ENCODE data around the gene MED31. TPM values are rescaled to one million over a fixed set of nuclear protein-coding genes. Genes with fewer than 3 reads are reported as not detected.
"Not testable (repeated sequence)": the region's sequence is repeated elsewhere in the genome, so short reads cannot be mapped to it uniquely, and the experiment has no call there.

Gene MED31
- total RNA-seq, 6 experiments from 2014 or later, result 19.5 to 23.9 (median 20.0) TPM

DNA sequence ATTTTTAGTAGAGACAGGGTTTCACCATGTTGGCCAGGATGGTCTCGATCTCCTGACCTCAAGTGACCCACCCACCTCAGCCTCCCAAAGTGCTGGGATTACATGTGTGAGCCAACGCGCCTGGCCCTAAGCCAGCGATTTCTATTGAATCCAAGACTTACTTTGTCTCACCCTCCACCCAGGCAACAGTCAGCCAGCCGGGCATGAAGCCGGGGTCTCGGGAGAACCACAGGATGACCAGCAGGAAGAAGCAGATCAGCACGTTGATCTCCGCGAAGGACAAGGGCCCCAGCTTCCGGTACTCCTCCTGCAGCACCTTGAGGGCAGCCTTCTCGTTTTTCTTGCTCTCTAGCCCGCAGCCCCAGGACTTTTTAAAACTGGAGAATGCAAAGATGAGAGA, 44.2 kb upstream of the MED31 start:
- no peaks in the 10 kb centered on the region for H3K9me3 Mint-ChIP-seq
- no peak for DNase-seq
- no peaks in the 10 kb centered on the region for H3K36me3 Mint-ChIP-seq (ENCODE audit: low read depth)
- H3K4me1 Mint-ChIP-seq (ENCODE audit: low read depth), result no peaks in the 10 kb centered on the region
- no peak overlapping the region for H3K4me3 Mint-ChIP-seq
- H3K27me3 Mint-ChIP-seq (ENCODE audit: insufficient read depth), result peaks cover 45% of the 10 kb centered on the region
- H3K27ac Mint-ChIP-seq, result no peak overlapping the region
- TF ChIP-seq, protein P1, sequence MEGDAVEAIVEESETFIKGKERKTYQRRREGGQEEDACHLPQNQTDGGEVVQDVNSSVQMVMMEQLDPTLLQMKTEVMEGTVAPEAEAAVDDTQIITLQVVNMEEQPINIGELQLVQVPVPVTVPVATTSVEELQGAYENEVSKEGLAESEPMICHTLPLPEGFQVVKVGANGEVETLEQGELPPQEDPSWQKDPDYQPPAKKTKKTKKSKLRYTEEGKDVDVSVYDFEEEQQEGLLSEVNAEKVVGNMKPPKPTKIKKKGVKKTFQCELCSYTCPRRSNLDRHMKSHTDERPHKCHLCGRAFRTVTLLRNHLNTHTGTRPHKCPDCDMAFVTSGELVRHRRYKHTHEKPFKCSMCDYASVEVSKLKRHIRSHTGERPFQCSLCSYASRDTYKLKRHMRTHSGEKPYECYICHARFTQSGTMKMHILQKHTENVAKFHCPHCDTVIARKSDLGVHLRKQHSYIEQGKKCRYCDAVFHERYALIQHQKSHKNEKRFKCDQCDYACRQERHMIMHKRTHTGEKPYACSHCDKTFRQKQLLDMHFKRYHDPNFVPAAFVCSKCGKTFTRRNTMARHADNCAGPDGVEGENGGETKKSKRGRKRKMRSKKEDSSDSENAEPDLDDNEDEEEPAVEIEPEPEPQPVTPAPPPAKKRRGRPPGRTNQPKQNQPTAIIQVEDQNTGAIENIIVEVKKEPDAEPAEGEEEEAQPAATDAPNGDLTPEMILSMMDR (IDR thresholded peaks at IDR 0.05), result no peak

DNA sequence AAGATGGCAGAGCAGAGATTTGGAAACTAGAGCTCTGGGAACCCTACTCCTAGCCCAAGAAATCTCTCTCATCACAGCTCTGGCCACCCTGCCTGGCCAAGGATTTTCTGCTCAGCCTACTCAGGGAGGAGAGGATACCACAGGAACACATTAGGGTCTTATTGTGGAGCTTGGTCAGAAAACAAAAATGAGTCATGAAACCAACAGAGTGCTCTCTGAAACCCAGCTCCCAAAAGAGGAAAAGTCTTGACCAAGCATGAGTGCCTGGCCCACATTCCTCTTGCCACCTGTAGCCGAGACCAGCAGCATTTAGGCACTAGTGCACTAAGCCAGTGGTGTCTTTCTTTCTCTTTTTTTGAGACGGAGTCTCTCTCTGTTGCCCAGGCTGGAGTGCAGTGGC, 43.6 kb upstream of the MED31 start:
- no peaks in the 10 kb centered on the region for H3K4me1 Mint-ChIP-seq (ENCODE audit: low read depth)
- no peak for DNase-seq
- no peak overlapping the region for H3K27ac Mint-ChIP-seq
- TF ChIP-seq, protein P1 (IDR thresholded peaks at IDR 0.05), result no peak
- no peaks in the 10 kb centered on the region for H3K36me3 Mint-ChIP-seq (ENCODE audit: low read depth)
- H3K9me3 Mint-ChIP-seq, result no peaks in the 10 kb centered on the region
- H3K4me3 Mint-ChIP-seq, result no peak overlapping the region
- peaks cover 41% of the 10 kb centered on the region for H3K27me3 Mint-ChIP-seq (ENCODE audit: insufficient read depth)

DNA sequence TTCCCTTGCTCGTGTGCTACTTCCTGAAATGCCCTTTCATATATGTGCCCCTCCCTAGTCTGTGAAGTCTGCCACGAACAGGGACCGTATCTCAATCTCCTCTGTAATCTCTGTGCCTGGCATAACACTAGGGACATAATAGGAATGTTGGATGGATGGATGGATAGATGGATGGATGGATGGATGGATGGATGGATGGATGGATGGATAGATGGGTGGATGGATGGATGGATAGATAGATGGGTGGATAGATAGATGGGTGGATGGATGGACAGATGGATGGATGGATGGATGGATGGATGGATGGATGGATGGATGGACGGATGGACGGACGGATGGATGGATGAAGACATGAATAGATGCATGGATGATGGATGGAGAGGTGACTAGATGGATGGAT, 40.6 kb upstream of the MED31 start:
- H3K9me3 Mint-ChIP-seq; DNase-seq; H3K27ac Mint-ChIP-seq; H3K36me3 Mint-ChIP-seq (ENCODE audit: low read depth); H3K4me1 Mint-ChIP-seq (ENCODE audit: low read depth); H3K4me3 Mint-ChIP-seq: not testable (repeated sequence)
- H3K27me3 Mint-ChIP-seq (ENCODE audit: insufficient read depth), result peaks cover 44% of the 10 kb centered on the region

DNA sequence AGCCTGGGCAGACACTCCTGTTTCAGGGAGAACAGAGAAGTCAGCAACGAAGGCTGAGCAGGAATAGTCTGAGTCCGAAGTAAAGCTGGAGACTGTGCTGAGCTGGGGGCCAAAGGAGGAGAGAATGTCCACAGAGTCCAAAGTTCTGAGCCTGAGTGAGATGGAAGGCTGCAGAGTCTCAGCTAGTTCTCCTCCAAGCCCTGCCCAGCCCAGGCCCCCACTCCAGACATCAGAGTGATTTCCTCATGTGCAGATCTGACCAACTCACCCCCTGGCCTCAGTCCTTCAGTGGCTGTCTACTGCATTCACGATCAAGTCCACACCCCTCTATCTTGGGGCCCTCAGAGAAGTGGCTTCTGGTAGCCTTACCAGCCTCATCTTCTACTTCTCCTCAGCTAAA, 40.1 kb upstream of the MED31 start:
- DNase-seq, result no peak
- H3K27ac Mint-ChIP-seq, result no peak overlapping the region
- H3K36me3 Mint-ChIP-seq (ENCODE audit: low read depth), result no peaks in the 10 kb centered on the region
- no peaks in the 10 kb centered on the region for H3K9me3 Mint-ChIP-seq
- TF ChIP-seq, protein P1 (IDR thresholded peaks at IDR 0.05), result no peak
- peaks cover 48% of the 10 kb centered on the region for H3K27me3 Mint-ChIP-seq (ENCODE audit: insufficient read depth)
- no peaks in the 10 kb centered on the region for H3K4me1 Mint-ChIP-seq (ENCODE audit: low read depth)
- H3K4me3 Mint-ChIP-seq, result no peak overlapping the region

DNA sequence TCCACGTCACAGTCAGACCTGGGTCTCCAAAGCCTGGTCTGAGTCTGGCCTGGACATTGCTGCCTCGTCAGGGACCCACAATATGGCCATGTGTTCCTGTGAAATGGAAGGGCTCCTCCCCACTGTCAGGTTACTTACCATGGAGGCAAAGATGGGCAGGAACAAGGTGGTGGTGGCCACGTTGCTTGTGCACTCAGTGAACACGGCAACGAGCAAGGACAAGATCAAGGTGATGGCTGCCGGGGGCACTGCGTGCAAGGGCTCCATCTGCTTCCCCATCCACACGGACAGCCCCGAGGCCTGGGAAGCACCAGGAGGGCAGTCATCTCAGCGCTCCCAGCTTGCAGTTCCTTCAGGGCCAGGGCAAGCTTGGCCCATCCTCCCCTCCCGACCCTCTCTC, 39.2 kb upstream of the MED31 start:
- Mint-ChIP-seq H3K9me3 (no peaks in the 10 kb centered on the region), H3K36me3 (ENCODE audit: low read depth) (no peaks in the 10 kb centered on the region), H3K4me3 (no peak overlapping the region), H3K27me3 (ENCODE audit: insufficient read depth) (peaks cover 53% of the 10 kb centered on the region), H3K27ac (no peak overlapping the region), H3K4me1 (ENCODE audit: low read depth) (no peaks in the 10 kb centered on the region)
- TF ChIP-seq, protein P1 (IDR thresholded peaks at IDR 0.05), result no peak
- DNase-seq, result no peak

DNA sequence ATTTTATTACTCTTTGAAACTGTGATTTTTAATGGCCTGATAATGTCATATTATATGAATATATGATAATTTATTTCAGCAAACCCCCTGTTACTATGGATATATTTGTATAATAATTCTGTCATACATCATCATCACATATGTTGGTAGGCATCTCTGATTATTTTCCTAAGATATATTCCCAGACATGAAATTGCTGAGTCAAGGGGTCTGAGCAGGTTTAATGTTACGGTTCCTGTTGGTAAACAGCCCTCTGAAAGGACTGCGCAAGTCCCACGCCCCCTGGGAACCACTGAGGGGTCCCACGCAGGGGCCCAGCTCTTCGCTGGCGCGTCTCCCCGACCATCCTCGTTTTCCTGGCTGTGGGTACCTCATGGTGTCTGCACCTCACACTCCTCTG, 37.5 kb upstream of the MED31 start:
- no peak overlapping the region for H3K4me3 Mint-ChIP-seq
- H3K4me1 Mint-ChIP-seq (ENCODE audit: low read depth), result no peaks in the 10 kb centered on the region
- H3K27ac Mint-ChIP-seq, result no peak overlapping the region
- no peak for DNase-seq
- TF ChIP-seq, protein P1 (IDR thresholded peaks at IDR 0.05), result no peak
- H3K27me3 Mint-ChIP-seq (ENCODE audit: insufficient read depth), result peaks cover 48% of the 10 kb centered on the region
- H3K36me3 Mint-ChIP-seq (ENCODE audit: low read depth), result no peaks in the 10 kb centered on the region
- H3K9me3 Mint-ChIP-seq, result no peaks in the 10 kb centered on the region

All from HFFc6 (cell line).